ENCODE results near the gene AUTS2.
A peak's percentile ranks its signal among the peaks of the same experiment; 100 is the strongest.
"Not testable (repeated sequence)": the region's sequence is repeated elsewhere in the genome, so short reads cannot be mapped to it uniquely, and the experiment has no call there.

AUTS2 gene

GRCh38 chr7:70630818-70631457 lies 1032.7 kb downstream of the AUTS2 start:
- DNase-seq (ENCODE audit: low spot score) = no peak

GRCh38 chr7:70631718-70632117 lies 1033.4 kb downstream of the AUTS2 start:
- no peak for DNase-seq (ENCODE audit: low spot score)

- DNase-seq (ENCODE audit: low spot score) = no peak
Observed at GRCh38 chr7:70632400-70632799, 1034.1 kb downstream of the AUTS2 start.

GRCh38 chr7:70634071-70634470 lies 1035.8 kb downstream of the AUTS2 start:
- DNase-seq (ENCODE audit: low spot score) = no peak

GRCh38 chr7:70634610-70635068 lies 1036.4 kb downstream of the AUTS2 start:
- no peak for DNase-seq (ENCODE audit: low spot score)

- no peak for DNase-seq (ENCODE audit: low spot score)
Observed at GRCh38 chr7:70635633-70636032, 1037.4 kb downstream of the AUTS2 start.

- no peak for DNase-seq (ENCODE audit: low spot score)
Observed at GRCh38 chr7:70636169-70636568, 1037.9 kb downstream of the AUTS2 start.

- no peak for DNase-seq (ENCODE audit: low spot score)
Observed at GRCh38 chr7:70637726-70638125, 1039.5 kb downstream of the AUTS2 start.

- no peak for DNase-seq (ENCODE audit: low spot score)
Observed at GRCh38 chr7:70638158-70639107, 1040.2 kb downstream of the AUTS2 start.

- DNase-seq (ENCODE audit: low spot score) = no peak
Observed at GRCh38 chr7:70640266-70640833, 1042.1 kb downstream of the AUTS2 start.

- DNase-seq (ENCODE audit: low spot score) = no peak
Observed at GRCh38 chr7:70641882-70642281, 1043.6 kb downstream of the AUTS2 start.

- DNase-seq (ENCODE audit: low spot score) = no peak
Observed at GRCh38 chr7:70645279-70645678, 1047.0 kb downstream of the AUTS2 start.

- no peak for DNase-seq (ENCODE audit: low spot score)
Observed at GRCh38 chr7:70645876-70646351, 1047.6 kb downstream of the AUTS2 start.

GRCh38 chr7:70646536-70647248 lies 1048.4 kb downstream of the AUTS2 start:
- DNase-seq (ENCODE audit: low spot score) = peak; percentile 60

- DNase-seq (ENCODE audit: low spot score) = no peak
Observed at GRCh38 chr7:70647801-70648498, 1049.7 kb downstream of the AUTS2 start.

- not testable (repeated sequence) for DNase-seq (ENCODE audit: low spot score)
Observed at GRCh38 chr7:70648499-70648861, 1050.2 kb downstream of the AUTS2 start.

GRCh38 chr7:70649323-70649722 lies 1051.0 kb downstream of the AUTS2 start:
- DNase-seq (ENCODE audit: low spot score) = no peak

GRCh38 chr7:70654146-70654545 lies 1055.9 kb downstream of the AUTS2 start:
- DNase-seq (ENCODE audit: low spot score) = no peak

GRCh38 chr7:70654979-70655378 lies 1056.7 kb downstream of the AUTS2 start:
- DNase-seq (ENCODE audit: low spot score) = peak; percentile 21

GRCh38 chr7:70655694-70656093 lies 1057.4 kb downstream of the AUTS2 start:
- DNase-seq (ENCODE audit: low spot score) = no peak

GRCh38 chr7:70657571-70657970 lies 1059.3 kb downstream of the AUTS2 start:
- no peak for DNase-seq (ENCODE audit: low spot score)
